PC-9 (cell line): Measurements from ENCODE around the gene FLT4. TPM values are rescaled to one million over a fixed set of nuclear protein-coding genes. Genes with fewer than 3 reads are reported as not detected.

Experiments used
- BruUV-seq: library from RNA; stranded (reverse); fragments of 400-500 nt; replicated peaks from 2 replicates; lab custom pipeline; 2021; lab: Mats Ljungman, UMichigan
- CTCF ChIA-PET: fragments of 300-600 bp; sonication (Branson Sonifier 250); formaldehyde crosslinking; loops from one replicate; lab custom pipeline; 2022; ENCODE audit warnings: antibody characterized with exemption; lab: Charles Lee
- POLR2A ChIA-PET: fragments of 300-600 bp; sonication (Branson Sonifier 250); formaldehyde crosslinking; loops from one replicate; lab custom pipeline; 2022; ENCODE audit warnings: antibody characterized with exemption; ENCODE audit not compliant: unreplicated experiment; lab: Charles Lee
- DNase-seq, 2 experiments: peaks; one replicate each; pipeline versions ENCODE4 v3.0.0 to v3.0.0-alpha.2; 2015 to 2022; ENCODE audit warnings: mixed read lengths in 1 of 2
- H2AFZ ChIP-seq: fragments of 200-600 bp; sonication (generic); 2 replicates; pipeline ENCODE4 v1.8.1; 2017; ENCODE audit warnings: antibody characterized with exemption
- H3F3A ChIP-seq: fragments of 200-600 bp; sonication (generic); 2 replicates; pipeline ENCODE4 v1.8.1; 2017; ENCODE audit warnings: antibody characterized with exemption, mild to moderate bottlenecking, low read depth; ENCODE audit not compliant: insufficient read depth
- H3K27ac ChIP-seq: fragments of 200-600 bp; sonication (generic); 2 replicates; pipeline ENCODE4 v1.6.1; 2016; ENCODE audit warnings: mixed run types
- H3K27me3 ChIP-seq: fragments of 200-600 bp; sonication (generic); 2 replicates; pipeline ENCODE4 v1.6.1; 2016; ENCODE audit warnings: low read depth, mixed run types; ENCODE audit not compliant: insufficient read depth
- H3K36me3 ChIP-seq: fragments of 200-600 bp; sonication (generic); 2 replicates; pipeline ENCODE4 v1.6.1; 2016; ENCODE audit warnings: low read depth, mixed run types
- H3K4me1 ChIP-seq: fragments of 200-600 bp; sonication (generic); replicated peaks from 2 replicates; pipeline ENCODE4 v1.6.1; 2016; ENCODE audit warnings: mixed run types; ENCODE audit not compliant: insufficient read depth
- H3K4me2 ChIP-seq: fragments of 200-600 bp; sonication (generic); 2 replicates; pipeline ENCODE4 v1.6.1; 2017; ENCODE audit warnings: mixed run types
- H3K4me3 ChIP-seq: fragments of 200-600 bp; sonication (generic); 2 replicates; pipeline ENCODE4 v1.6.1; 2016; ENCODE audit warnings: mixed run types
- H3K79me2 ChIP-seq: fragments of 200-600 bp; sonication (generic); 2 replicates; pipeline ENCODE4 v1.6.1; 2017; ENCODE audit warnings: low read depth, mixed run types
- H3K9me2 ChIP-seq: fragments of 200-600 bp; sonication (generic); 2 replicates; pipeline ENCODE4 v1.8.1; 2017; ENCODE audit warnings: mild to moderate bottlenecking; ENCODE audit not compliant: insufficient read depth
- H3K9me3 ChIP-seq: fragments of 200-600 bp; sonication (generic); 2 replicates; pipeline ENCODE4 v1.8.1; 2016; ENCODE audit warnings: low read depth; ENCODE audit not compliant: insufficient read depth
- H4K20me1 ChIP-seq: fragments of 200-600 bp; sonication (generic); 2 replicates; pipeline ENCODE4 v1.8.1; 2017; ENCODE audit not compliant: insufficient read depth
- EZH2 ChIP-seq: fragments of 200-600 bp; sonication (generic); IDR thresholded peaks from 2 replicates; pipeline ENCODE4 v1.8.0; 2017; ENCODE audit warnings: antibody characterized with exemption, low read depth
- intact Hi-C: fragments of 100-400 bp; cut with micrococcal nuclease; formaldehyde crosslinking; loops from one replicate; pipeline ENCODE4 v1.10.0; 2022; ENCODE audit not compliant: unreplicated experiment
- total RNA-seq: library from RNA; stranded (reverse); gene quantifications from 2 replicates; pipeline ENCODE4 v1.2.3, GENCODE V29; 2021
- TF ChIP-seq, protein P1 (sequence below): fragments of 200-600 bp; sonication (generic); conservative IDR thresholded peaks from 2 replicates; pipeline ENCODE4 v1.6.1; 2017; ENCODE audit warnings: mixed run types, antibody characterized with exemption, mild to moderate bottlenecking, moderate library complexity

FLT4 gene
- total RNA-seq, 1 experiment from 2014 or later = not detected

DNA sequence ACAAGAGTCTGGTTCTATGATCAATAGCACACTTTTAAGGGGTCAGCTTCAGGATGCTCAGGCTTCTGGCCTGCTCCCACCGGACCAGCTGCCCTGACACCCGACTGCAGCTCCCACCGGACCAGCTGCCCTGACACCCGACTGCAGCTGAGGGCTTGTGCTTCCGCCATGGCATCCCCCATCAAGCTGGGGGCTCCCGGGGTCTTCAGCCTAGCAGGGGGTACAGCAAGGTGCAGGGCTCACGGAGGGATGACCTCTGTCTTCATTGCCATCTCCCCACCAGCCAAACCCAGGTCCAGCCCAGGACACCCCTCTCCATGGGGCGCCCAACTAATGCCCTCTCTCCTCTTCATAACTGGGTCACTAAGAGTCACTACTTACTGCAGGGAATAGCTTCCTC is 1.9 kb downstream of the FLT4 start:
- no peaks in the 10 kb centered on the region for H3K36me3 ChIP-seq
- H2AFZ ChIP-seq = no peak overlapping the region
- ChIA-PET POLR2A (no interaction called here), CTCF (no interaction called here)
- H3K4me2 ChIP-seq = no peak overlapping the region
- no peaks in the 10 kb centered on the region for H3K4me1 ChIP-seq
- H3F3A ChIP-seq = no peaks in the 10 kb centered on the region
- no peak overlapping the region for H3K4me3 ChIP-seq
- no peak for DNase-seq
- no peak overlapping the region for H3K27ac ChIP-seq
- H3K9me3 ChIP-seq = no peaks in the 10 kb centered on the region
- no TSS peak for BruUV-seq
- no peaks in the 10 kb centered on the region for H4K20me1 ChIP-seq
- TF ChIP-seq EZH2 = no peak
- TF ChIP-seq, protein P1, sequence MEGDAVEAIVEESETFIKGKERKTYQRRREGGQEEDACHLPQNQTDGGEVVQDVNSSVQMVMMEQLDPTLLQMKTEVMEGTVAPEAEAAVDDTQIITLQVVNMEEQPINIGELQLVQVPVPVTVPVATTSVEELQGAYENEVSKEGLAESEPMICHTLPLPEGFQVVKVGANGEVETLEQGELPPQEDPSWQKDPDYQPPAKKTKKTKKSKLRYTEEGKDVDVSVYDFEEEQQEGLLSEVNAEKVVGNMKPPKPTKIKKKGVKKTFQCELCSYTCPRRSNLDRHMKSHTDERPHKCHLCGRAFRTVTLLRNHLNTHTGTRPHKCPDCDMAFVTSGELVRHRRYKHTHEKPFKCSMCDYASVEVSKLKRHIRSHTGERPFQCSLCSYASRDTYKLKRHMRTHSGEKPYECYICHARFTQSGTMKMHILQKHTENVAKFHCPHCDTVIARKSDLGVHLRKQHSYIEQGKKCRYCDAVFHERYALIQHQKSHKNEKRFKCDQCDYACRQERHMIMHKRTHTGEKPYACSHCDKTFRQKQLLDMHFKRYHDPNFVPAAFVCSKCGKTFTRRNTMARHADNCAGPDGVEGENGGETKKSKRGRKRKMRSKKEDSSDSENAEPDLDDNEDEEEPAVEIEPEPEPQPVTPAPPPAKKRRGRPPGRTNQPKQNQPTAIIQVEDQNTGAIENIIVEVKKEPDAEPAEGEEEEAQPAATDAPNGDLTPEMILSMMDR = no peak
- intact Hi-C loops = no loop called here
- H3K79me2 ChIP-seq = no peaks in the 10 kb centered on the region
- no peaks in the 10 kb centered on the region for H3K9me2 ChIP-seq
- H3K27me3 ChIP-seq = peaks cover 80% of the 10 kb centered on the region

DNA sequence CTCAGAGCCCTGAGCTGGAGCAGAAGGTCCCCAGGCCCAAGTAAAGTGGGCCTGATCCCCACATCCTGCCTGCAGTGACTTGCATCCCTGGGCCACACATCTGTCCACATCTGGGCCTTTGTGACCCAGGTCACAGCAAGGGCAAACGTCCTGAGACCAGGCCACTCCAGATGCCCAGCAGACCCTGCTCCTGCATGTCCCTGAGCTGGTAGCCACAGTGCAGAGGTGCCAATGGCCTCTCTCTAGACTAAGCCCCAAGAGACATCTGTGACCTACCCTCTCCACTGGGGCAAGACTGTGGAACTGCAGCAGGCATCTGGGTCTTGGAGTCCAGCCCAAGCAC is 2.5 kb downstream of the FLT4 start:
- Histone ChIP-seq H3F3A (no peaks in the 10 kb centered on the region), H3K9me3 (no peaks in the 10 kb centered on the region), H4K20me1 (no peaks in the 10 kb centered on the region), H3K4me1 (no peaks in the 10 kb centered on the region), H3K79me2 (no peaks in the 10 kb centered on the region), H3K4me3 (no peak overlapping the region), H3K27me3 (peaks cover 82% of the 10 kb centered on the region), H3K4me2 (no peak overlapping the region), H3K27ac (no peak overlapping the region), H2AFZ (no peak overlapping the region), H3K9me2 (no peaks in the 10 kb centered on the region), H3K36me3 (no peaks in the 10 kb centered on the region)
- ChIA-PET CTCF (no interaction called here), POLR2A (no interaction called here)
- intact Hi-C loops = no loop called here
- TF ChIP-seq EZH2 = no peak
- TF ChIP-seq, protein P1 = no peak
- BruUV-seq = no TSS peak
- no peak for DNase-seq

DNA sequence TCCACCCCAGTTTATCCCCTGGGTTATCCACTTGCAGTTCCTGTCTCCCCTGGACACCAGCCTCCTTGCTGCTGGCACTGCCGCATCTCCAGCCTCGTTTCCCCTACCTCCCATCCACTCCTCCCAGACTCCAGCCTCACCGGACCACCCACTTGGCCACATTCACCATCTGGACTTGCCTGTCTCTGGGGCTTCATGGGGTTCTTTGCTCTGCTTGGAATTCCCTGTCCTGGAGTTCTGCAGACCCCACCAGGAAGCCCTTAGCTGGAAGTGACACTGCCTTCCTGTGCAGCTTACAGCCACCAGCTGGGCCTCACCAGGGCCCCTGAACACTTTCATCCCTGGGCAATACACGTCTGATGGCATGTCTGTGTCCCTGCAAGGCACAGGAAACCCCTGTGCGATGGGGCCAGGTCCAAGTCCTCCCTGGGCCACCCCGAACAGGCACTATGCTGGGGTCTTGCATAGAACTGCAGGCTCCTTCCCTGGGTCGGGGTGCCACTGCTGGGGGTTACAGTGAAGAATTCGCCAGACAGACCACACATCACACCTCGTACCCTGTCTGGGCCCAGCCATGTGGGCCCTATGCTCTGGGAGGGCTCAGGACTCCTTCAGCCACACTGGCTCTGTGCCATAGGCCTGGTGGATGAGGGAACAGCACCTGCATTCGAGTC is 3.0 kb downstream of the FLT4 start:
- no peaks in the 10 kb centered on the region for H4K20me1 ChIP-seq
- H3K27ac ChIP-seq = no peak overlapping the region
- CTCF ChIA-PET = no interaction called here
- no peak overlapping the region for H2AFZ ChIP-seq
- DNase-seq = no peak
- no peak for TF ChIP-seq EZH2
- TF ChIP-seq, protein P1 = no peak
- POLR2A ChIA-PET = no interaction called here
- no peaks in the 10 kb centered on the region for H3K36me3 ChIP-seq
- BruUV-seq = no TSS peak
- peaks cover 82% of the 10 kb centered on the region for H3K27me3 ChIP-seq
- no peak overlapping the region for H3K4me3 ChIP-seq
- no peaks in the 10 kb centered on the region for H3K9me2 ChIP-seq
- no peak overlapping the region for H3K4me2 ChIP-seq
- intact Hi-C loops = no loop called here
- no peaks in the 10 kb centered on the region for H3K79me2 ChIP-seq
- no peaks in the 10 kb centered on the region for H3K4me1 ChIP-seq
- no peaks in the 10 kb centered on the region for H3K9me3 ChIP-seq
- no peaks in the 10 kb centered on the region for H3F3A ChIP-seq
